ENCODE results near the gene GJC2. TPM values are rescaled to one million over a fixed set of nuclear protein-coding genes. Genes with fewer than 3 reads are reported as not detected.

GJC2 gene
- total RNA-seq, 1 experiment from 2014 or later = 0.72 TPM

GRCh38 chr1:228160201-228160761 lies 10.6 kb downstream of the GJC2 start:
- no peaks in the 10 kb centered on the region for H3K9me3 Mint-ChIP-seq
- DNase-seq (ENCODE audit: low spot score) (no peak), ATAC-seq (no peak)
- no peak overlapping the region for H3K27ac Mint-ChIP-seq
- H3K27me3 Mint-ChIP-seq (ENCODE audit: low read depth) = peaks cover 22% of the 10 kb centered on the region
- H3K4me3 Mint-ChIP-seq = no peak overlapping the region
- ChIA-PET CTCF (no interaction called here), POLR2A (no interaction called here)
- H3K4me1 Mint-ChIP-seq = peaks cover 8% of the 10 kb centered on the region; the same call in 1 of the 2 replicates
- H3K36me3 Mint-ChIP-seq = no peaks in the 10 kb centered on the region
- TF ChIP-seq OVOL2 (CRISPR knock-in tag; IDR thresholded peaks at IDR 0.05; ENCODE audit: borderline replicate concordance) = no peak
- no peak for TF ChIP-seq NFE2L1 (CRISPR knock-in tag; IDR thresholded peaks at IDR 0.05)
- TF ChIP-seq ZNF512 (CRISPR knock-in tag; IDR thresholded peaks at IDR 0.05; ENCODE audit: borderline replicate concordance) = no peak
- TF ChIP-seq SMAD4 (CRISPR knock-in tag; IDR thresholded peaks at IDR 0.05) = no peak
- TF ChIP-seq ZBTB43 (CRISPR knock-in tag; IDR thresholded peaks at IDR 0.05) = no peak
- TF ChIP-seq NR1H2 (CRISPR knock-in tag; IDR thresholded peaks at IDR 0.05) = no peak
- TF ChIP-seq NFYB (CRISPR knock-in tag; conservative IDR thresholded peaks at IDR 0.05; ENCODE audit: low read depth) = no peak
- no peak for TF ChIP-seq ZNF671 (CRISPR knock-in tag; IDR thresholded peaks at IDR 0.05)

GRCh38 chr1:228161362-228161761 lies 11.6 kb downstream of the GJC2 start:
- DNase-seq (ENCODE audit: low spot score) (no peak), ATAC-seq (no peak)
- H3K27ac Mint-ChIP-seq = no peak overlapping the region
- peaks cover 8% of the 10 kb centered on the region; the same call in 1 of the 2 replicates for H3K4me1 Mint-ChIP-seq
- POLR2A ChIA-PET = no interaction called here
- no peaks in the 10 kb centered on the region for H3K36me3 Mint-ChIP-seq
- H3K4me3 Mint-ChIP-seq = no peak overlapping the region
- CTCF ChIA-PET = no interaction called here
- H3K27me3 Mint-ChIP-seq (ENCODE audit: low read depth) = peaks cover 22% of the 10 kb centered on the region
- TF ChIP-seq ATF2 (CRISPR knock-in tag; IDR thresholded peaks at IDR 0.05; ENCODE audit: borderline replicate concordance, low read depth) (no peak), MAX (CRISPR knock-in tag; IDR thresholded peaks at IDR 0.05) (no peak), E2F4 (CRISPR knock-in tag; IDR thresholded peaks at IDR 0.05; ENCODE audit: borderline replicate concordance, low read depth) (no peak), ELF4 (CRISPR knock-in tag; IDR thresholded peaks at IDR 0.05; ENCODE audit: low read depth) (no peak), GABPB1 (CRISPR knock-in tag; IDR thresholded peaks at IDR 0.05) (no peak), ZNF416 (CRISPR knock-in tag; IDR thresholded peaks at IDR 0.05) (no peak), ETV6 (CRISPR knock-in tag; IDR thresholded peaks at IDR 0.05) (no peak), OVOL2 (CRISPR knock-in tag; IDR thresholded peaks at IDR 0.05; ENCODE audit: borderline replicate concordance) (no peak), CREB1 (CRISPR knock-in tag; IDR thresholded peaks at IDR 0.05) (no peak), NR2C2 (CRISPR knock-in tag; IDR thresholded peaks at IDR 0.05) (no peak), CREM (CRISPR knock-in tag; IDR thresholded peaks at IDR 0.05) (no peak), SP1 (CRISPR knock-in tag; conservative IDR thresholded peaks at IDR 0.05) (no peak), ZSCAN18 (CRISPR knock-in tag; IDR thresholded peaks at IDR 0.05) (no peak), IRF2 (CRISPR knock-in tag; IDR thresholded peaks at IDR 0.05; ENCODE audit: borderline replicate concordance, low read depth) (no peak), USF1 (CRISPR knock-in tag; IDR thresholded peaks at IDR 0.05) (no peak), E2F5 (CRISPR knock-in tag; IDR thresholded peaks at IDR 0.05) (no peak), ESRRA (CRISPR knock-in tag; IDR thresholded peaks at IDR 0.05; ENCODE audit: borderline replicate concordance) (no peak)
- no peaks in the 10 kb centered on the region for H3K9me3 Mint-ChIP-seq
